BLaER1 (cell line): ENCODE measurements around the gene NHSL1.

ENCODE experiments used
- H3K27ac ChIP-seq: shearing (Covaris generic); formaldehyde crosslinking; 2 replicates; pipeline ENCODE4 v1.8.1; 2022
- H3K27me3 ChIP-seq: shearing (Covaris generic); formaldehyde crosslinking; 2 replicates; pipeline ENCODE4 v1.8.1; 2022
- H3K36me3 ChIP-seq: shearing (Covaris generic); formaldehyde crosslinking; 2 replicates; pipeline ENCODE4 v1.8.1; 2022
- H3K4me1 ChIP-seq: shearing (Covaris generic); formaldehyde crosslinking; 2 replicates; pipeline ENCODE4 v1.8.1; 2022
- H3K4me2 ChIP-seq: shearing (Covaris generic); formaldehyde crosslinking; 2 replicates; pipeline ENCODE4 v1.8.1; 2022
- H3K4me3 ChIP-seq: shearing (Covaris generic); formaldehyde crosslinking; 2 replicates; pipeline ENCODE4 v1.8.1; 2022
- H3K9ac ChIP-seq: shearing (Covaris generic); formaldehyde crosslinking; 2 replicates; pipeline ENCODE4 v1.8.1; 2022
- H3K9me3 ChIP-seq: shearing (Covaris generic); formaldehyde crosslinking; 2 replicates; pipeline ENCODE4 v1.8.1; 2022
- H4K20me1 ChIP-seq: shearing (Covaris generic); formaldehyde crosslinking; 2 replicates; pipeline ENCODE4 v1.8.1; 2022
- Cebpa-rat ChIP-seq: shearing (Covaris generic); IDR thresholded peaks from 2 replicates; pipeline ENCODE4 v1.8.1; 2022

NHSL1 gene

GRCh38 chr6:138421608-138422007 lies 77.7 kb downstream of the NHSL1 start:
- TF ChIP-seq Cebpa-rat: no peak
- H3K4me1 ChIP-seq: no peaks in the 10 kb centered on the region
- H3K27me3 ChIP-seq: no peaks in the 10 kb centered on the region
- H3K9me3 ChIP-seq: peaks cover 7% of the 10 kb centered on the region; the same call in 1 of the 2 replicates
- H3K27ac ChIP-seq: no peak overlapping the region
- H3K36me3 ChIP-seq: peaks cover 80% of the 10 kb centered on the region
- H4K20me1 ChIP-seq: no peaks in the 10 kb centered on the region
- H3K4me3 ChIP-seq: no peak overlapping the region
- H3K4me2 ChIP-seq: no peak overlapping the region
- no peak overlapping the region for H3K9ac ChIP-seq

- H3K4me1 ChIP-seq: no peaks in the 10 kb centered on the region
- no peak for TF ChIP-seq Cebpa-rat
- no peak overlapping the region for H3K27ac ChIP-seq
- no peaks in the 10 kb centered on the region for H4K20me1 ChIP-seq
- no peak overlapping the region for H3K4me2 ChIP-seq
- H3K27me3 ChIP-seq: no peaks in the 10 kb centered on the region
- peaks cover 7% of the 10 kb centered on the region; the same call in 1 of the 2 replicates for H3K9me3 ChIP-seq
- H3K36me3 ChIP-seq: peaks cover 80% of the 10 kb centered on the region
- no peak overlapping the region for H3K4me3 ChIP-seq
- no peak overlapping the region for H3K9ac ChIP-seq
These were observed 78.2 kb downstream of the NHSL1 start for GRCh38 chr6:138421089-138421488.

- H3K27ac ChIP-seq: no peak overlapping the region
- TF ChIP-seq Cebpa-rat: no peak
- H3K4me2 ChIP-seq: no peak overlapping the region
These were observed 78.9 kb downstream of the NHSL1 start for GRCh38 chr6:138420356-138420755.

GRCh38 chr6:138419766-138420165 lies 79.5 kb downstream of the NHSL1 start:
- no peak overlapping the region for H3K9ac ChIP-seq
- no peak for TF ChIP-seq Cebpa-rat
- peaks cover 7% of the 10 kb centered on the region; the same call in 1 of the 2 replicates for H3K9me3 ChIP-seq
- no peaks in the 10 kb centered on the region for H3K4me1 ChIP-seq
- no peaks in the 10 kb centered on the region for H3K27me3 ChIP-seq
- H3K27ac ChIP-seq: no peak overlapping the region
- H3K36me3 ChIP-seq: peaks cover 84% of the 10 kb centered on the region
- no peak overlapping the region for H3K4me3 ChIP-seq
- H3K4me2 ChIP-seq: no peak overlapping the region
- H4K20me1 ChIP-seq: no peaks in the 10 kb centered on the region

More at GRCh38 chr6:138420356-138420755, 78.9 kb downstream of the NHSL1 start:
- Histone ChIP-seq H4K20me1 (no peaks in the 10 kb centered on the region), H3K4me3 (no peak overlapping the region), H3K27me3 (no peaks in the 10 kb centered on the region), H3K36me3 (peaks cover 84% of the 10 kb centered on the region), H3K9me3 (peaks cover 7% of the 10 kb centered on the region; the same call in 1 of the 2 replicates), H3K9ac (no peak overlapping the region), H3K4me1 (no peaks in the 10 kb centered on the region)

DNA sequence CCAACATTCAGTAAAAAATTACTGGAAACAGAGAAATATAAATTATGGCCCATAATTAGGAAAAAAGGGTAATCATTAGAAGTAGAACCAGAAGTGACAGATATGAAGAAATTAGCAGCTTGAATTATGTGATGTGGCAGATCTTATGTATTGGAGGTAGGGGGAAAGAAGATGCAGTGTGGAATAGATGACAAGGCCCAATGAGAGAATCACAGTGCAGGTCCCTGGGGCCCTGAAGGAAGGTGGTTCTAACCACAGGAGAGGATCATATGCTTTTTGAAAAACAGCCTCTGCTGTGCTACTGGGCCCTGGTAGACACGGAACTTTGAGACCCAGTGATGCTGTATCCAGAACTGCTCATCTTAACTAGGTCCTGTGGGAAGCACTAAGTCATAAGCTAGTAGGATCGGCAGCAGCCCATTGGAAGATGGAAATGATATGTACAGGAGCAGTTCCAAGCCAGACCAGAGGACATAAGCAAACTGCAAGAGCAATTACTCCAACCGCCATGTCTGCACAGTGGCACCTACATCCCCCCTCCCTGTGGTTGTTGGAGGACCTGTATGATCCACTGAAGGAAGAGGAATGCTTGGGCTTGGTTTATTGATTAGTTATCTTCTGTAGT lies 81.1 kb downstream of the NHSL1 start:
- no peak for TF ChIP-seq Cebpa-rat
- Histone ChIP-seq H3K9ac (no peak overlapping the region), H3K27ac (no peak overlapping the region), H3K4me1 (no peaks in the 10 kb centered on the region), H3K9me3 (peaks cover 7% of the 10 kb centered on the region; the same call in 1 of the 2 replicates), H3K4me2 (no peak overlapping the region), H3K4me3 (no peak overlapping the region), H3K27me3 (no peaks in the 10 kb centered on the region), H3K36me3 (peaks cover 84% of the 10 kb centered on the region), H4K20me1 (no peaks in the 10 kb centered on the region)

DNA sequence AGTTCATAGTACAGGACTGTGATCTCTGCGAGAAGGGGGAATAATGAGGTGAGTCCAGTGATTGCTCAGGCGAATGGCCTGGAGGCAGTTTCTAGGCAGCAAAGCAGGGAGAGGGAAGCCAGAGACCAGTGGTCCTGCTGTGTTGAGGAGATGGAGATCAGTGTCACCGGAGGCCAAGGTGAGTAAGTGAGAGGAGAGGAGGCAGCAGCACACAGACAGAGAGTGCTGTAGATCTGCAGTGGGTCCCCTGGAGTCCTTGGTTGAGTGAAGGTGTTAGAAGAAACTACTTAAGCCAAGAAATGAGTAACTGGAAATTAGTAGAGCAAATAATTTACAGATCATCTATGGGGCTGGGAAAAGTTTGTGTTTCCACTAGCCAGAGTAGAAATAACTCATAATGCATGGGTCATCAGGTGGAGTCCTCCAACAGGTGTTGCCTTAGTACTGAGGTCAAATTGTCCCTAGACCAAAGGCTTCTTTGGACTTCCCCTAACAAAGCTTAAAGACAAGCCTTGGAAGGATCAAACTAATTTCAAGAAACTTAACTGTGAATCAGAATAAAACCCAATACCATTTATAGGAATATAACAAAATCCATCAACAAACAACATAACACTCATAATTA lies 81.7 kb downstream of the NHSL1 start:
- H3K9ac ChIP-seq: no peak overlapping the region
- no peak overlapping the region for H3K4me2 ChIP-seq
- no peaks in the 10 kb centered on the region for H3K27me3 ChIP-seq
- no peak overlapping the region for H3K4me3 ChIP-seq
- H4K20me1 ChIP-seq: no peaks in the 10 kb centered on the region
- no peaks in the 10 kb centered on the region for H3K4me1 ChIP-seq
- peaks cover 7% of the 10 kb centered on the region; the same call in 1 of the 2 replicates for H3K9me3 ChIP-seq
- peaks cover 89% of the 10 kb centered on the region for H3K36me3 ChIP-seq
- H3K27ac ChIP-seq: no peak overlapping the region
- no peak for TF ChIP-seq Cebpa-rat

GRCh38 chr6:138416206-138416605 lies 83.1 kb downstream of the NHSL1 start:
- no peak overlapping the region for H3K4me3 ChIP-seq
- peaks cover 97% of the 10 kb centered on the region for H3K36me3 ChIP-seq
- TF ChIP-seq Cebpa-rat: no peak
- H3K27ac ChIP-seq: no peak overlapping the region
- H3K4me2 ChIP-seq: no peak overlapping the region
- H3K27me3 ChIP-seq: no peaks in the 10 kb centered on the region
- H3K9me3 ChIP-seq: peaks cover 7% of the 10 kb centered on the region; the same call in 1 of the 2 replicates
- H3K4me1 ChIP-seq: no peaks in the 10 kb centered on the region
- H4K20me1 ChIP-seq: 0 out of 2 replicates have a peak, but pooled peaks cover 4% of the 10 kb centered on the region
- H3K9ac ChIP-seq: no peak overlapping the region

- no peak for TF ChIP-seq Cebpa-rat
- no peak overlapping the region for H3K4me3 ChIP-seq
- peaks cover 7% of the 10 kb centered on the region; the same call in 1 of the 2 replicates for H3K9me3 ChIP-seq
- H3K4me2 ChIP-seq: no peak overlapping the region
- no peak overlapping the region for H3K9ac ChIP-seq
- no peaks in the 10 kb centered on the region for H3K27me3 ChIP-seq
- H3K4me1 ChIP-seq: no peaks in the 10 kb centered on the region
- no peak overlapping the region for H3K27ac ChIP-seq
- H3K36me3 ChIP-seq: peaks cover 99% of the 10 kb centered on the region
- H4K20me1 ChIP-seq: 0 out of 2 replicates have a peak, but pooled peaks cover 4% of the 10 kb centered on the region
These were observed 84.2 kb downstream of the NHSL1 start for GRCh38 chr6:138415125-138415524.

DNA sequence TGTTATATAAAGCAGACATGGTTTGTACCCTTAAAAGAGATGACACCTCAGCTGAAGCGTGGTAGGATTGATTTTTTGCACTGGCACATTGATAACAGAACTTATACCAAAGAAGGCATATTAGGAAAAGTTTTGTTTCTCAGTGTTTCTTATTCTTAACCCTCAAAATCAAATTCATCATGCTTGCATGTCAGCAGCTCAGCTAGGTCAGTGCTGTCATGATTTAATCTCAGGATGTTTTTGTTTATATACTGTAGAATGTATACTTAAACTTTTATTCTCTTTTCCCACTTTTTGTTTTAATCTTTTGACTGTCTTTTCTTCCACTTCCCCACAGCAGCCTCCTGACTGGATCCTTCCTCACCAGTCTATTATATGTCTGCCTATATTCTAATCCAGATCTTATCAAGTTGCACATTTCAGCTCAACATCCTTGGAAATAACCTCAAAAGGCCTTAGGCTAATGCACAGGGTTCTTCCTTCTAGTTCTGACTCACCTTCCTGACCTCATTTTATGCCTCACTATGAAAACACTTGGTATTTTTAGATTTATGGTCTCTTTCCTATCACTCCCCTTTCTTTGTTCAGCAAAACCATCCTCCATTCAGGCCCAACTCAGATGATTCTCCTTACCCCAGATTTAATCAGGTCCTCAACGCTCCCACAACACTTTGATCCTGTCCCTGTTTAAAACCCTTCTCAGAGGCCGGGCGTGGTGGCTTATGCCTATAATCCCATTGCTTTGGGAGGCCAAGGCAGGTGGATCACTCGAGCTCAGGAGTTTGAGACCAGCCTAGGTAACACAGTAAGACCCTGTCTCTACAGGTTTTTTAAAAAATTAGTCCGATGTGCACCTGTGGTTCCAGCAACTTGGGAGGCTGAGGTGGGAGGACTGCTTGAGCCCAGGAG lies 88.1 kb downstream of the NHSL1 start:
- Histone ChIP-seq H3K9me3 (no peaks in the 10 kb centered on the region), H3K36me3 (peaks cover 100% of the 10 kb centered on the region), H3K27me3 (no peaks in the 10 kb centered on the region), H3K9ac (no peak overlapping the region), H3K4me2 (no peak overlapping the region), H3K4me3 (no peak overlapping the region), H3K4me1 (no peaks in the 10 kb centered on the region), H3K27ac (no peak overlapping the region), H4K20me1 (peaks cover 10% of the 10 kb centered on the region; the same call in 1 of the 2 replicates)
- TF ChIP-seq Cebpa-rat: no peak
